Vagina (tissue), 2 donors: ENCODE measurements around the gene ABCC3.

ENCODE experiments used
- POLR2A ChIP-seq, 2 donors: fragments of 450-650 bp; IDR thresholded peaks; one replicate each; pipeline ENCODE4 v1.6.1; 2017; ENCODE audit warnings: antibody characterized with exemption in 2 of 2, mild to moderate bottlenecking in 2 of 2, moderate library complexity in 2 of 2
- TF ChIP-seq, protein P1 (sequence below), 3 experiments: fragments of 450-650 bp in 2 of 3; fragments of 200-600 bp in 1 of 3; sonication (generic) in 1 of 3; IDR thresholded peaks; one replicate each; pipeline ENCODE4 v1.5.1; 2017 to 2019; ENCODE audit warnings: antibody characterized with exemption in 3 of 3, mild to moderate bottlenecking in 2 of 3, moderate library complexity in 2 of 3

DNA sequence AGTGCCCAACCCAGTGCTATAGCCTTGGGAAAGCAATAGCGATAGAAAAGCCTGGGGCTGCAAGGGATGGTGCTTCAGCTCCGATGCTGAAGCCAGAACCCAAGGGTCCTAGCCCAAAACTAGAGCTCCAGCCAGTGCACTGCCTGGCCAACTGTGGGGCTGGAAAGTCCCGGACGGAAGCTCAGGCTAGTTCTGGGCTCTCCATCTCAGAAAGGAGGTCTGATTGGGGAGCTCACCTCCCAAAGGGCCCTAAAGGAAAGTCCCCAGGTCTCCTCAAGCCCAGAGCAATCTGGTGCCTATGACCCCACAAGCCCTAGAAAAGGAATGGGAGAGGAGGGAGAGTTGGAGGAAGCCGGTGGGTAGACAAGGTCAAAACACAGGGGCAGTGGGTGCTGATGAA is 2.0 kb upstream of the ABCC3 start:
- TF ChIP-seq, protein P1, sequence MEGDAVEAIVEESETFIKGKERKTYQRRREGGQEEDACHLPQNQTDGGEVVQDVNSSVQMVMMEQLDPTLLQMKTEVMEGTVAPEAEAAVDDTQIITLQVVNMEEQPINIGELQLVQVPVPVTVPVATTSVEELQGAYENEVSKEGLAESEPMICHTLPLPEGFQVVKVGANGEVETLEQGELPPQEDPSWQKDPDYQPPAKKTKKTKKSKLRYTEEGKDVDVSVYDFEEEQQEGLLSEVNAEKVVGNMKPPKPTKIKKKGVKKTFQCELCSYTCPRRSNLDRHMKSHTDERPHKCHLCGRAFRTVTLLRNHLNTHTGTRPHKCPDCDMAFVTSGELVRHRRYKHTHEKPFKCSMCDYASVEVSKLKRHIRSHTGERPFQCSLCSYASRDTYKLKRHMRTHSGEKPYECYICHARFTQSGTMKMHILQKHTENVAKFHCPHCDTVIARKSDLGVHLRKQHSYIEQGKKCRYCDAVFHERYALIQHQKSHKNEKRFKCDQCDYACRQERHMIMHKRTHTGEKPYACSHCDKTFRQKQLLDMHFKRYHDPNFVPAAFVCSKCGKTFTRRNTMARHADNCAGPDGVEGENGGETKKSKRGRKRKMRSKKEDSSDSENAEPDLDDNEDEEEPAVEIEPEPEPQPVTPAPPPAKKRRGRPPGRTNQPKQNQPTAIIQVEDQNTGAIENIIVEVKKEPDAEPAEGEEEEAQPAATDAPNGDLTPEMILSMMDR (IDR thresholded peaks at IDR 0.05), result no peak
- no peak for TF ChIP-seq POLR2A (IDR thresholded peaks at IDR 0.05)
